Activated naive CD4-positive, alpha-beta T cell treated with anti-CD3 and anti-CD28 coated beads, Interleukin-2, amount 10 ng/mL, durations not matched to agents 7 days and 5 days (primary cell): Measurements from ENCODE around the gene VIPR1.

Experiments
- CTCF ChIA-PET: fragments of 350-600 bp; sonication (Branson Sonifier 250); formaldehyde crosslinking; loops from one replicate; lab custom pipeline; 2021; ENCODE audit warnings: antibody characterized with exemption; lab: Charles Lee
- DNase-seq: peaks from one replicate; pipeline ENCODE4 v3.0.0-alpha.2; 2020
- H3K27ac Mint-ChIP-seq: one replicate; pipeline ENCODE4 v1.8.0; 2021; ENCODE audit warnings: mild to moderate bottlenecking, moderate library complexity, mixed read lengths
- H3K27me3 Mint-ChIP-seq: one replicate; pipeline ENCODE4 v1.8.0; 2021; ENCODE audit warnings: mild to moderate bottlenecking, mixed read lengths
- H3K36me3 Mint-ChIP-seq: one replicate; pipeline ENCODE4 v1.8.0; 2021; ENCODE audit warnings: mixed read lengths
- H3K4me1 Mint-ChIP-seq: one replicate; pipeline ENCODE4 v1.8.0; 2021; ENCODE audit warnings: mixed read lengths
- H3K4me3 Mint-ChIP-seq: one replicate; pipeline ENCODE4 v1.8.0; 2021; ENCODE audit warnings: mild to moderate bottlenecking, moderate library complexity, mixed read lengths
- H3K9me3 Mint-ChIP-seq: one replicate; pipeline ENCODE4 v1.8.0; 2021; ENCODE audit warnings: mixed read lengths

The VIPR1 gene

DNA sequence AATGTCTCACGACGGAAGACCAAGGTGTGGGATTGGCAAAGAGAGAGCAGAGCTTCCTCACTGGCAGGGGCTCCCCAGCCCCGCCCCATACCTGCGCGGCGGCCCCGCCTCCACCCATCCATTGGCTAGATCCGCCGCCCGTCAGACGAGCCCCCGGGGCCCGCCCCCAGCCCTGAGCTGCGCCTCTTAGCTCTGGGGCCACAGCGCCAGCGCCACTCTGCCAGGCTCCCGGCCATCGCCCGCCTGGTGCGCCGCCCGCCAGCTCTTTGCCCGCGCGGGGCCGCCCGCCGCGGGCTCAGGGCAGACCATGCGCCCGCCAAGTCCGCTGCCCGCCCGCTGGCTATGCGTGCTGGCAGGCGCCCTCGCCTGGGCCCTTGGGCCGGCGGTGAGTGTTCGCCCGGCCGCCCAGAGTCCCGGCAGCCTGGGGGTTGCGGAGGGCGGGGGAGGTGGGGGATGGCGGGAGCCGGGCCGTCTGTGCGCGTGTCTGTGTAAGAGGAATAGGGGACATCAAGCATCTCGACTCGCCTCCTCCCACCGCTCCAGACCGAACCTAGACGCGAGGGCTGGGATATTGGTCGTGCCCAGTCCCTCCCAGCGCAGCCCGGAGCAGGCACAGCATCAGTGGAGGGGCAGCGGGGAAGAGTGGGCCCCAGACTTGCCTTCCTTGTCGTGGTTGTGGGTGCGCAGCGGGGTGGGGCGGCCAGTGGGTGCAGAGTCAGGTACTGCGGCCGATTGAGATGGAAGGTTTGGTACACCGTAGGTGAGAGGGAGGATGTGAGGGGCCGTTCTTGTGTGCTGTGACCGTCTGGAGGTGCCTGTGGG lies at the start of gene VIPR1:
Gene VIPR1 (plus strand): TSS at position 215 of the 822 bp plus-strand sequence. CDS start 93 bp downstream, at position 308.
- DNase-seq = peak; percentile 95
- Mint-ChIP-seq H3K4me3 (peak within 1 kb of the TSS; percentile 85), H3K27me3 (peaks cover 50% of the 10 kb centered on the region), H3K27ac (peak within 1 kb of the TSS; percentile 81), H3K36me3 (no peaks in the 10 kb centered on the region), H3K4me1 (peaks cover 51% of the 10 kb centered on the region), H3K9me3 (no peaks in the 10 kb centered on the region)
- CTCF ChIA-PET = interaction anchor here (0.6 to 7.2 kb wide), 16 partner anchors 8 to 255 kb away, joined by 3 to 113 read pairs (median 5); no protein-coding TSS in a partner anchor

- Mint-ChIP-seq H3K4me1 (no peaks in the 10 kb centered on the region), H3K27me3 (peaks cover 12% of the 10 kb centered on the region), H3K9me3 (no peaks in the 10 kb centered on the region), H3K4me3 (no peak overlapping the region), H3K27ac (no peak overlapping the region), H3K36me3 (no peaks in the 10 kb centered on the region)
- DNase-seq = no peak
- CTCF ChIA-PET = interaction anchor here (1.8 kb wide), 1 partner anchor 209 kb away, joined by 4 read pairs; no protein-coding TSS in a partner anchor
Measured at GRCh38 chr3:42456211-42456610, 46.2 kb upstream of the VIPR1 start.

- DNase-seq = no peak
- Mint-ChIP-seq H3K4me3 (no peak overlapping the region), H3K9me3 (no peaks in the 10 kb centered on the region), H3K27ac (no peak overlapping the region), H3K36me3 (no peaks in the 10 kb centered on the region), H3K27me3 (peaks cover 12% of the 10 kb centered on the region), H3K4me1 (no peaks in the 10 kb centered on the region)
- CTCF ChIA-PET = no interaction called here
Measured at GRCh38 chr3:42459151-42459550, 43.3 kb upstream of the VIPR1 start.

DNA sequence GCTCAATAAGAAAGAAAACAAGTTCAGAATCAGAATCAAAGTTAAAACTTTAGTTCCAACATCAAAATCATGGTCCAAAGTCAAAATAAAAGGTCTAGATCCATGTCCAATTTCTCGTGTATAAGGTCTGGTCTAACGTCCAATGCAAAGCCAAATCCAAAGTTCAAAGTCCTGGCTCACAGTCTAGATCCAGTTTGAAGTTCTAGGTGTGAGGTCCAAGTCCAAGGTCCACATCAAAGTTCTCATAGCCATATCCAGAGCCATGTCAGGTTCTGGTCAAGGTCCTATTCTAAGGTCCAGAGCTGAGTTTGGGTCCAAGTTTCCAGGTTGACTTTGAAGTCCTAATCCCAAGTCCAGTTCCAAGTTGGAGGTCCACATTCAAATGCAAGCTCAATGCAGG lies 40.7 kb upstream of the VIPR1 start:
- no peak overlapping the region for H3K4me3 Mint-ChIP-seq
- CTCF ChIA-PET = no interaction called here
- no peak for DNase-seq
- no peaks in the 10 kb centered on the region for H3K4me1 Mint-ChIP-seq
- H3K36me3 Mint-ChIP-seq = no peaks in the 10 kb centered on the region
- no peaks in the 10 kb centered on the region for H3K27me3 Mint-ChIP-seq
- H3K27ac Mint-ChIP-seq = no peak overlapping the region
- no peaks in the 10 kb centered on the region for H3K9me3 Mint-ChIP-seq

DNA sequence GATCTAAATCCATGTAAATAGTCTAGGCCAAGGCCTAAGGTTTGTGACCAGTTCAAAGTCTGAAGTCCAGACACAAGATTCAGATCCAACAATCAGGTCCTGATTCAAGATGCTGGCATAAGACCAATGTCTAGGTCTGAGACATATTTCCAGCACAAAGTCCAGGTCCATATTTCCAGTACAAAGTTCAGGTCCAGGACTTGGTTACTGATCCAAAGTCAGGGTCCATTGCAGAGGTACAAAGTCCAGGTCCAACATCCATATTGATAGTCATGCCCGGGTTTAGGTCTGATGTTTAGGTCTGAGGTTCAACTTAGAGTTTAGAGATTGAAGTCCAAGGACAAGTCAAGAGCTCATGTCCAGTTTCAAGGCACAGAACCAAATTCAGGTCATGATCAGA lies 39.4 kb upstream of the VIPR1 start:
- Mint-ChIP-seq H3K36me3 (no peaks in the 10 kb centered on the region), H3K4me1 (no peaks in the 10 kb centered on the region), H3K4me3 (no peak overlapping the region), H3K9me3 (no peaks in the 10 kb centered on the region), H3K27ac (no peak overlapping the region), H3K27me3 (no peaks in the 10 kb centered on the region)
- CTCF ChIA-PET = no interaction called here
- no peak for DNase-seq

DNA sequence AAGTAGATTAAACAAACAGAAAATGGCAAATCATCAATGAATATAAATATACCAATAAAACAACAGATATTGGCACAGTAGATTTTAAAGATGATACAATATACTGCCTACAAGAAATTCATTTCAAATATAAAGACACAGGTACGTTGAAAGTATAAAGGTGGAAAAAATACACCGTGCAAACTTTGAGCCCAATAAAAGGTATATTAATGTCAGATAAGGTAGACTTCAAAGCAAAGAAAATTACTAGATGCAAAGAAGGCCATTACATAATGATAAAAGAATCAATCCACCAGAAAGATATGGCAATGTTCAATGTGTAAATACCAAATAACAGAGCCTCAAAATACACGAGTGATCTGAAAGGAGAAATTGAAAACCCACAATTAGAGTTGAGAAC lies 34.3 kb upstream of the VIPR1 start:
- Mint-ChIP-seq H3K36me3 (no peaks in the 10 kb centered on the region), H3K4me1 (no peaks in the 10 kb centered on the region), H3K27me3 (peaks cover 7% of the 10 kb centered on the region), H3K27ac (no peak overlapping the region), H3K4me3 (no peak overlapping the region), H3K9me3 (no peaks in the 10 kb centered on the region)
- DNase-seq = no peak
- CTCF ChIA-PET = no interaction called here

DNA sequence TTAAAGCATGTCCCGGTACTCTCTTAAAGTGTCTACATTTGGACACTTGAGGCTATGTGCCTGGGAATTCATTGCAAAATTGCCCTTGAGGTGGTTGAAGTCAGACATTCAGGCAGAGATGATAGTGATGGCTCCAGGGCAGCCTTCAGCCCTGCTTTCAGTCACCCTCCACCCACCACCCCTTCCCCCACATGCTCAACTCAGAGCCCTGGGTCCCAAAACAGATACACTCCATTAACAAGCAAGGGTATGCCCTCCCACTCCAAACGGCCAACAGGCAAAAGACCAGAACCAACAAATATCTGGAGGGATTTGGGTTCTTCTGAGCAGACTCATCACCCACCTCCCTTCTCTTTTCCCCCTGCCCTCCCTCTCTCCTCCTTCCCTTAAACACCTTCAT lies 29.9 kb upstream of the VIPR1 start:
- Mint-ChIP-seq H3K36me3 (no peaks in the 10 kb centered on the region), H3K27me3 (peaks cover 33% of the 10 kb centered on the region), H3K4me1 (no peaks in the 10 kb centered on the region), H3K9me3 (no peaks in the 10 kb centered on the region), H3K27ac (no peak overlapping the region), H3K4me3 (no peak overlapping the region)
- no peak for DNase-seq
- CTCF ChIA-PET = no interaction called here

GRCh38 chr3:42473083-42473932 lies 29.1 kb upstream of the VIPR1 start:
- H3K9me3 Mint-ChIP-seq = no peaks in the 10 kb centered on the region
- DNase-seq = no peak
- CTCF ChIA-PET = no interaction called here
- H3K4me3 Mint-ChIP-seq = no peak overlapping the region
- no peaks in the 10 kb centered on the region for H3K36me3 Mint-ChIP-seq
- H3K27ac Mint-ChIP-seq = no peak overlapping the region
- H3K27me3 Mint-ChIP-seq = peaks cover 33% of the 10 kb centered on the region
- H3K4me1 Mint-ChIP-seq = no peaks in the 10 kb centered on the region

- CTCF ChIA-PET = interaction anchor here (0.9 kb wide), 1 partner anchor 229 kb away, joined by 3 read pairs; no protein-coding TSS in a partner anchor
- peaks cover 46% of the 10 kb centered on the region for H3K27me3 Mint-ChIP-seq
- no peak overlapping the region for H3K27ac Mint-ChIP-seq
- H3K36me3 Mint-ChIP-seq = no peaks in the 10 kb centered on the region
- no peak overlapping the region for H3K4me3 Mint-ChIP-seq
- H3K9me3 Mint-ChIP-seq = peaks cover 5% of the 10 kb centered on the region
- DNase-seq = no peak
- H3K4me1 Mint-ChIP-seq = no peaks in the 10 kb centered on the region
Measured at GRCh38 chr3:42476225-42477125, 26.0 kb upstream of the VIPR1 start.

DNA sequence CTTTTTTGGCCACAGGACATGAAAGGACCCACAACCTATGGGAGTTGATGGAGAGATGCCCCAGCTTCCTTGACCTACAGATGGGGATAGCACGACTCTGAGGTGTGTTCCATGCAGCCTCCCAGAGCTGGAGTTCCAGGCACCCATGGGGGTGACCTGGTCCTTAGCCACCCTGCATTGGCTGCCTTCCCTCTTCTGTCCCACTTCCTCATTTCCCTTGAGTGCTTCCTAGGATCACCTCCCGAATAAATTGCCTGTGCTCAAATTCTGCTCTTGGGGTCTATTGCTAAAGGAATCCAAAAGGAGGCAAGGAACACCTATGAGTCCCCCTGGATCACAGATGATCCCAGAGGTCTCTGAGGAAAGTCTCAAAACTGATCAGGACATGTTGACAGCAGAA lies 24.7 kb upstream of the VIPR1 start:
- Mint-ChIP-seq H3K27ac (no peak overlapping the region), H3K36me3 (no peaks in the 10 kb centered on the region), H3K27me3 (peaks cover 43% of the 10 kb centered on the region), H3K9me3 (peaks cover 11% of the 10 kb centered on the region), H3K4me3 (no peak overlapping the region), H3K4me1 (no peaks in the 10 kb centered on the region)
- CTCF ChIA-PET = no interaction called here
- no peak for DNase-seq

DNA sequence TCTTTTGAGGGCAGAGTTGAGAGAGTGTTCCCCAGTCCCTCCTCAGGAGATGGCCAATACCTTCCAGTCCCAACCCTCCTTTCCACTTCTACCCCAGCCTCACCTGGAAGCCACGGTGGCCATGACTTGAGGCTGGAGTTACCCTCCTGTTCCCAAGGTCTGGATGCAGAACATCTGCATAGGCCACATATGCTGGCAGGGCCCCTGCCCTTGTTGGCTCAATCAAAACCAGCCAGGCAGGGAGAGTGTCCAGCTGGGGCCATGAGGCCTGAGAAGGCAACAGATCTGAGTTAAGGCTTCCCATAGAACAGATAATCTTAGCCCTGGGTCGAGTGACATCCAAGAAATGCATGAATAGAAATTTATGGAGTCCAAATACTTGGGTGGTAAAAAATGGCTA lies 23.6 kb upstream of the VIPR1 start:
- H3K9me3 Mint-ChIP-seq = peaks cover 12% of the 10 kb centered on the region
- CTCF ChIA-PET = no interaction called here
- H3K27ac Mint-ChIP-seq = no peak overlapping the region
- no peak overlapping the region for H3K4me3 Mint-ChIP-seq
- DNase-seq = no peak
- no peaks in the 10 kb centered on the region for H3K4me1 Mint-ChIP-seq
- peaks cover 40% of the 10 kb centered on the region for H3K27me3 Mint-ChIP-seq
- H3K36me3 Mint-ChIP-seq = no peaks in the 10 kb centered on the region

DNA sequence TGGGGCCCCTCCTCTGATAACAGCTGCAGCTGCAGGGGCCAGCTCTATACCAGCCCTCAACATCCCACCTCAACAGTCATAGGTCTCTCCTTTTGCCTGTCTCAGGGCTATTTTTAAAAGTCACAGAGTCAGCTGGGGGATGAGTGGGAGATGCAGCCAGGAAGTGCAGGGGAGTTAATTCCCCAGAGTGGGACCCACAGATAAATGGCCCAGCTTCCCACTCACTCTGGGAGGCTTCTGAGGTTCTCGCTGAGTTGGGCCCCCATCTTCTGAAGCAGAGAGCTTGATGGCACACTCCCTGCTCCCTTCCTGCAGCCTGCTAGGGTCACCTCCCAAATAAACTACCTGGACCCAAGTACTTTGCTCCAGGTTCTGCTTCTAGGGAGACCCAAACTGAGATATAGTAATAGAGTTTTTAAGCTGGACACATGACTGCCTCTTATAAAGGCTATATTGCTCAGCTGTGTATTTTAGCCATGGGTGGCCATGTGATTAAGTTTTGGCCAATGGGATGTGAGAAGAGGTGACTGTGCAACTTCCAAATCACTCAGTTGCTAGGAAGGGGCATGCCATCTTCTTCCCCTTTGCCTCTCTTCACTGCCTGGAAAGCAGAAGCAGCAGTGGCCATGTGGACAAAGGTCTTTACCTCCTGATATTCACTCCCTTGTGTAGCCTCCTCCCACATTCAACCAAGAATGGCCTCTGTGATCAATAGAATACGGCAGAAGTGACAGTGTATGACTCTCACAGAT lies 15.5 kb upstream of the VIPR1 start:
- Mint-ChIP-seq H3K4me1 (no peaks in the 10 kb centered on the region), H3K9me3 (peaks cover 2% of the 10 kb centered on the region), H3K4me3 (no peak overlapping the region), H3K27me3 (peaks cover 62% of the 10 kb centered on the region), H3K36me3 (no peaks in the 10 kb centered on the region), H3K27ac (no peak overlapping the region)
- DNase-seq = no peak
- CTCF ChIA-PET = no interaction called here

- Mint-ChIP-seq H3K4me1 (no peaks in the 10 kb centered on the region), H3K9me3 (no peaks in the 10 kb centered on the region), H3K27me3 (peaks cover 69% of the 10 kb centered on the region), H3K36me3 (no peaks in the 10 kb centered on the region), H3K27ac (no peak overlapping the region), H3K4me3 (no peak overlapping the region)
- CTCF ChIA-PET = no interaction called here
- no peak for DNase-seq
Measured at GRCh38 chr3:42488687-42489086, 13.8 kb upstream of the VIPR1 start.
